ENCODE results near the gene VDR.

DNA sequence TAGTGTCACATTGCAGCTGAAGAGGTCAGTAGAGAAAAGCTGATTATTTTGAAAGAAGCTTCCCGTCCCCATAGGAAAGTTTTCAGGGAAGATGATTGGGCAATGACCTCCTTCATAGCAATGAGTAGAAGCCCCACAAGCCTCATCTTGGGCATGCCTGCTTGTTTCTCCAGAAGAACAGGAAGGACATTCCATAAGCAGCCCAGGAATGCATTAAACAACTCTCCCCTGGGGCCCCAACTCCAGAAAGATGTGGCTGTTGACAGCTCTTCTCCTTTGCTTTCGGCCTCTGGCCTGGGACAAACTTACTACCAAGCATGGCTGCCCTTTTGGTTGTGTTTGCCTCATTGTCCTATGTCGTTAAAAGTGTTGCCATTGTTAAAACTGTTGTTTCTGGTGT is 5.7 kb upstream of the VDR start:
- TF ChIP-seq, protein P1, sequence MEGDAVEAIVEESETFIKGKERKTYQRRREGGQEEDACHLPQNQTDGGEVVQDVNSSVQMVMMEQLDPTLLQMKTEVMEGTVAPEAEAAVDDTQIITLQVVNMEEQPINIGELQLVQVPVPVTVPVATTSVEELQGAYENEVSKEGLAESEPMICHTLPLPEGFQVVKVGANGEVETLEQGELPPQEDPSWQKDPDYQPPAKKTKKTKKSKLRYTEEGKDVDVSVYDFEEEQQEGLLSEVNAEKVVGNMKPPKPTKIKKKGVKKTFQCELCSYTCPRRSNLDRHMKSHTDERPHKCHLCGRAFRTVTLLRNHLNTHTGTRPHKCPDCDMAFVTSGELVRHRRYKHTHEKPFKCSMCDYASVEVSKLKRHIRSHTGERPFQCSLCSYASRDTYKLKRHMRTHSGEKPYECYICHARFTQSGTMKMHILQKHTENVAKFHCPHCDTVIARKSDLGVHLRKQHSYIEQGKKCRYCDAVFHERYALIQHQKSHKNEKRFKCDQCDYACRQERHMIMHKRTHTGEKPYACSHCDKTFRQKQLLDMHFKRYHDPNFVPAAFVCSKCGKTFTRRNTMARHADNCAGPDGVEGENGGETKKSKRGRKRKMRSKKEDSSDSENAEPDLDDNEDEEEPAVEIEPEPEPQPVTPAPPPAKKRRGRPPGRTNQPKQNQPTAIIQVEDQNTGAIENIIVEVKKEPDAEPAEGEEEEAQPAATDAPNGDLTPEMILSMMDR (IDR thresholded peaks at IDR 0.05): no peak
- TF ChIP-seq POLR2A (IDR thresholded peaks at IDR 0.05): no peak

Measured in adrenal gland (tissue), 5 donors.